ENCODE results near the gene PTGS2. TPM values are rescaled to one million over a fixed set of nuclear protein-coding genes. Genes with fewer than 3 reads are reported as not detected.

PTGS2 gene
- total RNA-seq, 2 donors from 2014 or later, result 9.3 to 17.9 TPM

GRCh38 chr1:186627019-186627418, 53.2 kb downstream of the PTGS2 start:
- DNase-seq (ENCODE audit: low spot score), result no peak
- intact Hi-C loops (cut with DNase I), result loop anchor here in 1 of 2 donors (5.0 kb wide), 1 partner anchor 130 kb away; no protein-coding TSS in a partner anchor

GRCh38 chr1:186626356-186626932, 53.8 kb downstream of the PTGS2 start:
- DNase-seq (ENCODE audit: low spot score), result no peak
- intact Hi-C loops (cut with DNase I), result loop anchor here in 1 of 2 donors (5.0 kb wide), 1 partner anchor 129 kb away; no protein-coding TSS in a partner anchor

- no peak for DNase-seq (ENCODE audit: low spot score)
- intact Hi-C loops (cut with DNase I), result loop anchor here in 1 of 2 donors (5.0 kb wide), 1 partner anchor 624 kb away; no protein-coding TSS in a partner anchor
Measured at GRCh38 chr1:186623551-186623950, 56.7 kb downstream of the PTGS2 start.

Other genes with a start within 250 kb of the PTGS2 start
- not detected for gene PDC, start 219.3 kb downstream of the PTGS2 start, total RNA-seq
- gene PLA2G4A, start 148.5 kb upstream of the PTGS2 start, total RNA-seq, result 10 to 100 TPM; 18.4 to 18.6 TPM